ENCODE results near the gene MAP3K7. TPM values are rescaled to one million over a fixed set of nuclear protein-coding genes. Genes with fewer than 3 reads are reported as not detected.

Gene MAP3K7
- total RNA-seq, 3 donors from 2014 or later: 16.1 to 21.0 (median 20.8) TPM

DNA sequence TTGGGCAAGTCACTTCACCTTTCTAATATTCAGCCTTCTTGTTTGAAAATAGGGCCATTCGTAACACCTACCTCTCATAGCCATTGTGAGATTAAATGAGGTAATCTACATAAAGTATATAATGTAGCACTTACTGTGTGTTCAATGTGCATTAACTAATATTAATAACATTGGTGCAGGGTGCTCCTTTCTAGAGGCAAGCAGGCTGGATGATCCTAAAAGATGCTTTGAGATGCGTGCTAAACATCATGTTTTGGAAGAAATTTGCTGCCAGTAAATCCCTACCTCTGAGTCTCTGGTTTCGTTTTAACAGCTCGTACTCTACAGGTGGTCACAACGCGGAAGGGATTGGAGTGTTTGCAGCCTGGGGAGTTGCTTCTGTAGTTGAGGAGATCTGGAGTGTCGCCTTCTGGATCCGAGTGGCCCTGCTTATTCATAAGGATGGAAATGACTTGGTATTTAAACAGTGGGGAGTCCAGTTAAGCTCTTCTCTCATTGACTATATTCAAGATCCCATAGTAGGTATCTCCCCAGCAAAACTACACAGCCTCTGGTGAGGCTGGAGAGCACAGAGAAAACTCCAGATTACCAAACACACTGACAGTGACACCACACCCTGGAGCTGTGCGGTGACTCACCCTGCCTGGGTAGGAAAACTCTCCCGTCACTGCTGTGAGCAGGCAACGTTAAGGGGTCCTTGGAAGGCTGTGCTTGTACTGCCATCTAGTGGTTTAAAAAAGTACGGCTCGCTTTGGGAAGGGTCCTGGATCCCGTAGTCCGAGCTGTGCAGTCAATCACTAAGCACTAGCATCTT is 107.9 kb downstream of the MAP3K7 start:
- peak; percentile 99 for ATAC-seq
- intact Hi-C loops (cut with DNase I, micrococcal nuclease): loop anchor here (5.0 to 10.0 kb wide), 2 partner anchors 534 to 537 kb away; no protein-coding TSS in a partner anchor

DNA sequence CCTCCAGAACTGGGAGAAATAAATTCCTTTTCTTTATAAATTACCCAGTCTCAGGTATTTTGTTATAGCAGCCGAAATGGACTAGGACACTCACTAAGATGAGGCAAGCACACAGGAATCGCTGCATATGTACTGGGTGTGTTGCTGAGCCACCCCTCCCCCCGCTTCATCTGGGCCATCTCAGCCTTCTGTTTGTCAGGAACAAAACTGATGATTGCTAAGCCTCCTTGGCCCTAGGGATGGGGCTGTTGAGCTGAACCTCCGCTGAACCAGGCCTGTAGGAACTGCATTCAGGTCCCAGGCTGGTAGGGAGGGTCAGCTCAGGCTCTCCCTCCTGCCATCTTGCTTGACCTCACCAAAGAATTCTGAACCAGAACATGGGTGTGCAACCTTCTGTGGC is 108.6 kb downstream of the MAP3K7 start:
- H3K9me3 ChIP-seq: no peaks in the 10 kb centered on the region
- no peak overlapping the region for H3K4me3 ChIP-seq
- intact Hi-C loops (cut with DNase I, micrococcal nuclease): loop anchor here (5.0 to 10.0 kb wide), 2 partner anchors 533 to 536 kb away; no protein-coding TSS in a partner anchor
- H3K4me1 ChIP-seq (ENCODE audit: low read depth): no peaks in the 10 kb centered on the region
- no peaks in the 10 kb centered on the region for H3K36me3 ChIP-seq (ENCODE audit: low read depth)
- no peak for DNase-seq
- no peak for TF ChIP-seq CTCF (IDR thresholded peaks at IDR 0.05)
- no peak for ATAC-seq

More for the DNA sequence above, 107.9 kb downstream of the MAP3K7 start:
- H3K4me1 ChIP-seq (ENCODE audit: low read depth): no peaks in the 10 kb centered on the region
- H3K4me3 ChIP-seq: no peak overlapping the region
- peak; percentile 54 for TF ChIP-seq CTCF (IDR thresholded peaks at IDR 0.05)
- DNase-seq: peak; percentile 77 to 89 (median 87)
- H3K36me3 ChIP-seq (ENCODE audit: low read depth): no peaks in the 10 kb centered on the region
- H3K9me3 ChIP-seq: no peaks in the 10 kb centered on the region

GRCh38 chr6:90477366-90477765 is 109.5 kb downstream of the MAP3K7 start:
- no peak for TF ChIP-seq CTCF (IDR thresholded peaks at IDR 0.05)
- no peak for ATAC-seq
- H3K36me3 ChIP-seq (ENCODE audit: low read depth): no peaks in the 10 kb centered on the region
- DNase-seq: no peak
- no peak overlapping the region for H3K4me3 ChIP-seq
- intact Hi-C loops (cut with DNase I, micrococcal nuclease): loop anchor here (5.0 to 10.0 kb wide), 2 partner anchors 533 to 535 kb away; no protein-coding TSS in a partner anchor
- no peaks in the 10 kb centered on the region for H3K4me1 ChIP-seq (ENCODE audit: low read depth)
- no peaks in the 10 kb centered on the region for H3K9me3 ChIP-seq

GRCh38 chr6:90472716-90473115 is 114.2 kb downstream of the MAP3K7 start:
- intact Hi-C loops (cut with DNase I, micrococcal nuclease): loop anchor here in 1 of 2 donors (10.0 kb wide), 1 partner anchor 528 kb away; no protein-coding TSS in a partner anchor
- Histone ChIP-seq H3K36me3 (ENCODE audit: low read depth) (no peaks in the 10 kb centered on the region), H3K9me3 (no peaks in the 10 kb centered on the region), H3K4me1 (ENCODE audit: low read depth) (no peaks in the 10 kb centered on the region), H3K4me3 (no peak overlapping the region)
- no peak for ATAC-seq
- TF ChIP-seq CTCF (IDR thresholded peaks at IDR 0.05): no peak
- DNase-seq: no peak

GRCh38 chr6:90471263-90471662 is 115.6 kb downstream of the MAP3K7 start:
- Histone ChIP-seq H3K36me3 (ENCODE audit: low read depth) (no peaks in the 10 kb centered on the region), H3K4me3 (no peak overlapping the region), H3K9me3 (no peaks in the 10 kb centered on the region), H3K4me1 (ENCODE audit: low read depth) (no peaks in the 10 kb centered on the region)
- DNase-seq: no peak
- no peak for ATAC-seq
- intact Hi-C loops (cut with DNase I, micrococcal nuclease): loop anchor here in 1 of 2 donors (10.0 kb wide), 1 partner anchor 526 kb away; no protein-coding TSS in a partner anchor
- TF ChIP-seq CTCF (IDR thresholded peaks at IDR 0.05): no peak
